Osteocyte (in vitro differentiated cells): Measurements from ENCODE around the gene TRIM14. TPM values are rescaled to one million over a fixed set of nuclear protein-coding genes. Genes with fewer than 3 reads are reported as not detected.

Source experiments
- DNase-seq: peaks from one replicate; pipeline ENCODE4 v3.0.0; 2021; ENCODE audit warnings: mixed read lengths; ENCODE audit not compliant: unreplicated experiment; ENCODE audit errors: extremely low spot score
- H3K27ac Mint-ChIP-seq: one replicate; pipeline ENCODE4 v1.8.0; 2021; ENCODE audit warnings: mild to moderate bottlenecking, mixed read lengths; ENCODE audit not compliant: unreplicated experiment
- H3K27me3 Mint-ChIP-seq: one replicate; pipeline ENCODE4 v1.8.0; 2021; ENCODE audit warnings: mixed read lengths; ENCODE audit not compliant: unreplicated experiment
- H3K36me3 Mint-ChIP-seq: one replicate; pipeline ENCODE4 v1.8.0; 2021; ENCODE audit warnings: mixed read lengths; ENCODE audit not compliant: unreplicated experiment
- H3K4me1 Mint-ChIP-seq: one replicate; pipeline ENCODE4 v1.8.0; 2021; ENCODE audit warnings: mixed read lengths; ENCODE audit not compliant: unreplicated experiment
- H3K4me3 Mint-ChIP-seq: one replicate; pipeline ENCODE4 v1.8.0; 2021; ENCODE audit warnings: mild to moderate bottlenecking, moderate library complexity, mixed read lengths; ENCODE audit not compliant: unreplicated experiment
- H3K9me3 Mint-ChIP-seq: one replicate; pipeline ENCODE4 v1.8.0; 2021; ENCODE audit warnings: mixed read lengths; ENCODE audit not compliant: unreplicated experiment
- CTCF ChIP-seq: fragments of 200-600 bp; sonication (generic); IDR thresholded peaks from 2 replicates; pipeline ENCODE4 v1.5.0; 2021; ENCODE audit warnings: antibody characterized with exemption, mild to moderate bottlenecking, moderate library complexity
- total RNA-seq: library from RNA; stranded (reverse); gene quantifications from 2 replicates; pipeline ENCODE4 v1.2.1, GENCODE V29; 2021

The TRIM14 gene
- total RNA-seq, 1 donor from 2014 or later: 0.48 TPM

- no peak overlapping the region for H3K4me3 Mint-ChIP-seq
- DNase-seq: no peak
- H3K27ac Mint-ChIP-seq: no peak overlapping the region
- H3K36me3 Mint-ChIP-seq: no peaks in the 10 kb centered on the region
- no peaks in the 10 kb centered on the region for H3K9me3 Mint-ChIP-seq
- no peak for TF ChIP-seq CTCF
- no peaks in the 10 kb centered on the region for H3K27me3 Mint-ChIP-seq
- H3K4me1 Mint-ChIP-seq: no peaks in the 10 kb centered on the region
Measured at GRCh38 chr9:98109052-98109451, 10.0 kb downstream of the TRIM14 start.

GRCh38 chr9:98108531-98109031, 10.4 kb downstream of the TRIM14 start:
- Mint-ChIP-seq H3K36me3 (no peaks in the 10 kb centered on the region), H3K9me3 (no peaks in the 10 kb centered on the region), H3K27me3 (no peaks in the 10 kb centered on the region), H3K27ac (no peak overlapping the region), H3K4me3 (no peak overlapping the region), H3K4me1 (no peaks in the 10 kb centered on the region)
- DNase-seq: no peak
- no peak for TF ChIP-seq CTCF

- H3K9me3 Mint-ChIP-seq: no peaks in the 10 kb centered on the region
- DNase-seq: no peak
- no peak for TF ChIP-seq CTCF
- H3K4me3 Mint-ChIP-seq: no peak overlapping the region
- no peaks in the 10 kb centered on the region for H3K4me1 Mint-ChIP-seq
- H3K36me3 Mint-ChIP-seq: no peaks in the 10 kb centered on the region
- H3K27ac Mint-ChIP-seq: no peak overlapping the region
- no peaks in the 10 kb centered on the region for H3K27me3 Mint-ChIP-seq
Measured at GRCh38 chr9:98107926-98108325, 11.1 kb downstream of the TRIM14 start.

- Mint-ChIP-seq H3K4me1 (no peaks in the 10 kb centered on the region), H3K9me3 (no peaks in the 10 kb centered on the region), H3K27me3 (no peaks in the 10 kb centered on the region), H3K27ac (no peak overlapping the region), H3K4me3 (no peak overlapping the region), H3K36me3 (no peaks in the 10 kb centered on the region)
- TF ChIP-seq CTCF: no peak
- DNase-seq: no peak
Measured at GRCh38 chr9:98105006-98105405, 14.0 kb downstream of the TRIM14 start.

GRCh38 chr9:98104445-98104881, 14.6 kb downstream of the TRIM14 start:
- TF ChIP-seq CTCF: no peak
- no peak for DNase-seq
- H3K4me3 Mint-ChIP-seq: no peak overlapping the region
- H3K36me3 Mint-ChIP-seq: no peaks in the 10 kb centered on the region
- no peaks in the 10 kb centered on the region for H3K27me3 Mint-ChIP-seq
- no peaks in the 10 kb centered on the region for H3K9me3 Mint-ChIP-seq
- no peak overlapping the region for H3K27ac Mint-ChIP-seq
- no peaks in the 10 kb centered on the region for H3K4me1 Mint-ChIP-seq
